ENCODE data around the gene DNAH8.

DNAH8 gene

GRCh38 chr6:38774929-38775707 lies 60.0 kb downstream of the DNAH8 start:
- Histone ChIP-seq H3K4me1 (ENCODE audit: control insufficient read depth in 1 of 2, insufficient read depth in 2 of 2, low read length in 2 of 2) (no peaks in the 10 kb centered on the region), H2AFZ (ENCODE audit: insufficient read depth, low read length, poor library complexity) (no peak overlapping the region), H3K4me2 (ENCODE audit: low read length) (no peak overlapping the region), H3K9ac (ENCODE audit: low read length) (no peak overlapping the region), H3K18ac (ENCODE audit: low read length) (no peak overlapping the region), H3K23ac (ENCODE audit: low read length) (no peak overlapping the region), H3K36me3 (ENCODE audit: control insufficient read depth in 1 of 2, insufficient read depth in 2 of 2, low read length in 2 of 2) (no peaks in the 10 kb centered on the region), H2BK12ac (ENCODE audit: low read length) (no peak overlapping the region), H2AK5ac (ENCODE audit: low read length) (no peak overlapping the region), H2BK5ac (ENCODE audit: low read depth, low read length, poor library complexity) (no peak overlapping the region), H3K79me1 (ENCODE audit: low read length) (no peaks in the 10 kb centered on the region), H2BK120ac (ENCODE audit: insufficient read depth, low read length, poor library complexity) (no peak overlapping the region), H4K12ac (ENCODE audit: low read depth, low read length) (no peak overlapping the region), H3K27ac (ENCODE audit: low read depth, low read length) (no peak overlapping the region), H3K79me2 (ENCODE audit: control insufficient read depth, insufficient read depth, low read length, poor library complexity) (no peaks in the 10 kb centered on the region), H4K91ac (ENCODE audit: low read depth, low read length) (no peak overlapping the region), H3K4me3 (ENCODE audit: low read depth, low read length) (no peak overlapping the region), H4K8ac (ENCODE audit: low read depth, low read length) (no peak overlapping the region), H3K9me3 (ENCODE audit: insufficient read depth, low read depth, low read length) (no peaks in the 10 kb centered on the region), H3K14ac (ENCODE audit: low read length) (no peak overlapping the region), H3K4ac (ENCODE audit: low read depth, low read length) (no peak overlapping the region), H3K27me3 (ENCODE audit: insufficient read depth, low read length) (no peaks in the 10 kb centered on the region)
- no peak for DNase-seq
- WGBS (ENCODE audit: extremely low coverage, insufficient coverage, insufficient read length), result no CpG with 5 or more reads among the region's 5 CpGs

- no peaks in the 10 kb centered on the region for H3K9me3 ChIP-seq (ENCODE audit: insufficient read depth, low read depth, low read length)
- H3K79me2 ChIP-seq (ENCODE audit: control insufficient read depth, insufficient read depth, low read length, poor library complexity), result no peaks in the 10 kb centered on the region
- no peak overlapping the region for H2AFZ ChIP-seq (ENCODE audit: insufficient read depth, low read length, poor library complexity)
- H2BK120ac ChIP-seq (ENCODE audit: insufficient read depth, low read length, poor library complexity), result no peak overlapping the region
- no peak overlapping the region for H2AK5ac ChIP-seq (ENCODE audit: low read length)
- no peak overlapping the region for H3K4me2 ChIP-seq (ENCODE audit: low read length)
- H3K27me3 ChIP-seq (ENCODE audit: insufficient read depth, low read length), result no peaks in the 10 kb centered on the region
- H2BK5ac ChIP-seq (ENCODE audit: low read depth, low read length, poor library complexity), result no peak overlapping the region
- no peak overlapping the region for H3K4ac ChIP-seq (ENCODE audit: low read depth, low read length)
- H3K14ac ChIP-seq (ENCODE audit: low read length), result no peak overlapping the region
- no peaks in the 10 kb centered on the region for H3K4me1 ChIP-seq (ENCODE audit: control insufficient read depth in 1 of 2, insufficient read depth in 2 of 2, low read length in 2 of 2)
- H3K18ac ChIP-seq (ENCODE audit: low read length), result no peak overlapping the region
- H4K8ac ChIP-seq (ENCODE audit: low read depth, low read length), result no peak overlapping the region
- H2BK12ac ChIP-seq (ENCODE audit: low read length), result no peak overlapping the region
- no CpG with 5 or more reads among the region's 1 CpG for WGBS (ENCODE audit: extremely low coverage, insufficient coverage, insufficient read length)
- H3K27ac ChIP-seq (ENCODE audit: low read depth, low read length), result no peak overlapping the region
- DNase-seq, result peak in 1 of 2 donors; percentile 3
- H4K12ac ChIP-seq (ENCODE audit: low read depth, low read length), result no peak overlapping the region
- H3K23ac ChIP-seq (ENCODE audit: low read length), result no peak overlapping the region
- no peaks in the 10 kb centered on the region for H3K36me3 ChIP-seq (ENCODE audit: control insufficient read depth in 1 of 2, insufficient read depth in 2 of 2, low read length in 2 of 2)
- no peaks in the 10 kb centered on the region for H3K79me1 ChIP-seq (ENCODE audit: low read length)
- H4K91ac ChIP-seq (ENCODE audit: low read depth, low read length), result no peak overlapping the region
- no peak overlapping the region for H3K9ac ChIP-seq (ENCODE audit: low read length)
- no peak overlapping the region for H3K4me3 ChIP-seq (ENCODE audit: low read depth, low read length)
These were observed 60.8 kb downstream of the DNAH8 start for GRCh38 chr6:38775870-38776269.

- Histone ChIP-seq H3K9me3 (ENCODE audit: insufficient read depth, low read depth, low read length) (no peaks in the 10 kb centered on the region), H3K36me3 (ENCODE audit: control insufficient read depth in 1 of 2, insufficient read depth in 2 of 2, low read length in 2 of 2) (no peaks in the 10 kb centered on the region), H3K9ac (ENCODE audit: low read length) (no peak overlapping the region), H3K23ac (ENCODE audit: low read length) (no peak overlapping the region), H3K27ac (ENCODE audit: low read depth, low read length) (no peak overlapping the region), H3K4ac (ENCODE audit: low read depth, low read length) (no peak overlapping the region), H2BK120ac (ENCODE audit: insufficient read depth, low read length, poor library complexity) (no peak overlapping the region), H3K14ac (ENCODE audit: low read length) (no peak overlapping the region), H3K4me1 (ENCODE audit: control insufficient read depth in 1 of 2, insufficient read depth in 2 of 2, low read length in 2 of 2) (no peaks in the 10 kb centered on the region), H2BK5ac (ENCODE audit: low read depth, low read length, poor library complexity) (no peak overlapping the region), H3K4me2 (ENCODE audit: low read length) (no peak overlapping the region), H3K27me3 (ENCODE audit: insufficient read depth, low read length) (no peaks in the 10 kb centered on the region), H2AK5ac (ENCODE audit: low read length) (no peak overlapping the region), H2BK12ac (ENCODE audit: low read length) (no peak overlapping the region), H3K79me2 (ENCODE audit: control insufficient read depth, insufficient read depth, low read length, poor library complexity) (no peaks in the 10 kb centered on the region), H3K18ac (ENCODE audit: low read length) (no peak overlapping the region), H3K79me1 (ENCODE audit: low read length) (no peaks in the 10 kb centered on the region), H3K4me3 (ENCODE audit: low read depth, low read length) (no peak overlapping the region), H2AFZ (ENCODE audit: insufficient read depth, low read length, poor library complexity) (no peak overlapping the region), H4K91ac (ENCODE audit: low read depth, low read length) (no peak overlapping the region), H4K12ac (ENCODE audit: low read depth, low read length) (no peak overlapping the region), H4K8ac (ENCODE audit: low read depth, low read length) (no peak overlapping the region)
- peak; percentile 23 to 80 for DNase-seq
- no CpG with 5 or more reads among the region's 1 CpG for WGBS (ENCODE audit: extremely low coverage, insufficient coverage, insufficient read length)
These were observed 61.4 kb downstream of the DNAH8 start for GRCh38 chr6:38776515-38776914.

- no peak overlapping the region for H3K4ac ChIP-seq (ENCODE audit: low read depth, low read length)
- no peak for DNase-seq
- H2BK120ac ChIP-seq (ENCODE audit: insufficient read depth, low read length, poor library complexity), result no peak overlapping the region
- no peak overlapping the region for H3K14ac ChIP-seq (ENCODE audit: low read length)
- no peak overlapping the region for H4K12ac ChIP-seq (ENCODE audit: low read depth, low read length)
- no CpG with 5 or more reads among the region's 4 CpGs for WGBS (ENCODE audit: extremely low coverage, insufficient coverage, insufficient read length)
- no peak overlapping the region for H3K18ac ChIP-seq (ENCODE audit: low read length)
- no peak overlapping the region for H2AFZ ChIP-seq (ENCODE audit: insufficient read depth, low read length, poor library complexity)
- H3K79me2 ChIP-seq (ENCODE audit: control insufficient read depth, insufficient read depth, low read length, poor library complexity), result no peaks in the 10 kb centered on the region
- no peak overlapping the region for H4K8ac ChIP-seq (ENCODE audit: low read depth, low read length)
- H3K27me3 ChIP-seq (ENCODE audit: insufficient read depth, low read length), result no peaks in the 10 kb centered on the region
- H4K91ac ChIP-seq (ENCODE audit: low read depth, low read length), result no peak overlapping the region
- H3K36me3 ChIP-seq (ENCODE audit: control insufficient read depth in 1 of 2, insufficient read depth in 2 of 2, low read length in 2 of 2), result no peaks in the 10 kb centered on the region
- H3K9me3 ChIP-seq (ENCODE audit: insufficient read depth, low read depth, low read length), result no peaks in the 10 kb centered on the region
- H3K9ac ChIP-seq (ENCODE audit: low read length), result no peak overlapping the region
- no peak overlapping the region for H2BK5ac ChIP-seq (ENCODE audit: low read depth, low read length, poor library complexity)
- no peak overlapping the region for H3K4me3 ChIP-seq (ENCODE audit: low read depth, low read length)
- no peak overlapping the region for H2BK12ac ChIP-seq (ENCODE audit: low read length)
- no peaks in the 10 kb centered on the region for H3K4me1 ChIP-seq (ENCODE audit: control insufficient read depth in 1 of 2, insufficient read depth in 2 of 2, low read length in 2 of 2)
- H3K79me1 ChIP-seq (ENCODE audit: low read length), result no peaks in the 10 kb centered on the region
- no peak overlapping the region for H3K4me2 ChIP-seq (ENCODE audit: low read length)
- no peak overlapping the region for H3K23ac ChIP-seq (ENCODE audit: low read length)
- no peak overlapping the region for H3K27ac ChIP-seq (ENCODE audit: low read depth, low read length)
- no peak overlapping the region for H2AK5ac ChIP-seq (ENCODE audit: low read length)
These were observed 64.4 kb downstream of the DNAH8 start for GRCh38 chr6:38779310-38780062.

Measured in trophoblast cell (in vitro differentiated cells and primary cell).